ENCODE data around the gene LRRFIP1. TPM values are rescaled to one million over a fixed set of nuclear protein-coding genes. Genes with fewer than 3 reads are reported as not detected.

LRRFIP1 gene
- total RNA-seq, 1 donor from 2014 or later, result 37.1 TPM

DNA sequence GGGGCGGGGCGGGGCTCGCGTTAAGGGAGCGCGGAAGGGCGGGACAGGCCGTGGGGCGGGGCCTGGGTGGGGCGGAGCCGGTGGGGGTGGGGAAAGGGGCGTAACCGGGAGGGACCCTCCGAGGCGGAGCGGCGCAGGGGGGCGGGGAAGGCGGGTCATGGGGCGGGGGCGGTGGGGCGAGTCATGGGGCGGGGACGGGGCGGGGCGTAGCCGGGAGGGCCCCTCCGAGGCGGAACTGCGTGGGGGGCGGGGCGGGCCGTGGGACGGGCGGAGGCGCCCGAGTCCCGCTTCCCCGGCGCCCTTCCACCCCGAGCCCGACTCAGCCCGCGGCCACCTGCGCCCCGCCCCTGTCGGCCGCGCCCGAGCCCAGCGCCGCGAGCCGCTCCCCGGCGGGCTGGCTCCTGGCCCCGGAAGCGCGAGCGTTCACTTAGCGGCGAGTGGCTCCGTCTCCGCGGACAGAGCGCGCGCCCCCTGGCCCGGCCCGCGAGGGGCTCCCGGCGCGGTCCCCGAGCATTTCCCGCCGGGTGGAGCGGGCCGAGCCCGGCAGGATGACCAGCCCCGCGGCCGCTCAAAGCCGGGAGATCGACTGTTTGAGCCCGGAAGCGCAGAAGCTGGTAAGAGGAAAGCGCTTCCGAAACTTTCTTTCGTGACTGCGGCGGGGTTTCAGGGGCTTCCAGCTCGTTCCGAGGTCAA, 64.7 kb downstream of the LRRFIP1 start:
- H3K27ac Mint-ChIP-seq (ENCODE audit: unreplicated experiment), result no peak overlapping the region
- peak overlapping the region; percentile 79 for H3K4me3 Mint-ChIP-seq
- peaks cover 40% of the 10 kb centered on the region for H3K4me1 Mint-ChIP-seq
- peak; percentile 94 for DNase-seq (ENCODE audit: low read depth, low spot score)
- TF ChIP-seq, protein P1, sequence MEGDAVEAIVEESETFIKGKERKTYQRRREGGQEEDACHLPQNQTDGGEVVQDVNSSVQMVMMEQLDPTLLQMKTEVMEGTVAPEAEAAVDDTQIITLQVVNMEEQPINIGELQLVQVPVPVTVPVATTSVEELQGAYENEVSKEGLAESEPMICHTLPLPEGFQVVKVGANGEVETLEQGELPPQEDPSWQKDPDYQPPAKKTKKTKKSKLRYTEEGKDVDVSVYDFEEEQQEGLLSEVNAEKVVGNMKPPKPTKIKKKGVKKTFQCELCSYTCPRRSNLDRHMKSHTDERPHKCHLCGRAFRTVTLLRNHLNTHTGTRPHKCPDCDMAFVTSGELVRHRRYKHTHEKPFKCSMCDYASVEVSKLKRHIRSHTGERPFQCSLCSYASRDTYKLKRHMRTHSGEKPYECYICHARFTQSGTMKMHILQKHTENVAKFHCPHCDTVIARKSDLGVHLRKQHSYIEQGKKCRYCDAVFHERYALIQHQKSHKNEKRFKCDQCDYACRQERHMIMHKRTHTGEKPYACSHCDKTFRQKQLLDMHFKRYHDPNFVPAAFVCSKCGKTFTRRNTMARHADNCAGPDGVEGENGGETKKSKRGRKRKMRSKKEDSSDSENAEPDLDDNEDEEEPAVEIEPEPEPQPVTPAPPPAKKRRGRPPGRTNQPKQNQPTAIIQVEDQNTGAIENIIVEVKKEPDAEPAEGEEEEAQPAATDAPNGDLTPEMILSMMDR (conservative IDR thresholded peaks at IDR 0.05), result no peak
- no peaks in the 10 kb centered on the region for H3K36me3 Mint-ChIP-seq (ENCODE audit: low read depth)
- H3K27me3 Mint-ChIP-seq (ENCODE audit: low read depth), result peaks cover 17% of the 10 kb centered on the region
- H3K9me3 Mint-ChIP-seq, result no peaks in the 10 kb centered on the region

DNA sequence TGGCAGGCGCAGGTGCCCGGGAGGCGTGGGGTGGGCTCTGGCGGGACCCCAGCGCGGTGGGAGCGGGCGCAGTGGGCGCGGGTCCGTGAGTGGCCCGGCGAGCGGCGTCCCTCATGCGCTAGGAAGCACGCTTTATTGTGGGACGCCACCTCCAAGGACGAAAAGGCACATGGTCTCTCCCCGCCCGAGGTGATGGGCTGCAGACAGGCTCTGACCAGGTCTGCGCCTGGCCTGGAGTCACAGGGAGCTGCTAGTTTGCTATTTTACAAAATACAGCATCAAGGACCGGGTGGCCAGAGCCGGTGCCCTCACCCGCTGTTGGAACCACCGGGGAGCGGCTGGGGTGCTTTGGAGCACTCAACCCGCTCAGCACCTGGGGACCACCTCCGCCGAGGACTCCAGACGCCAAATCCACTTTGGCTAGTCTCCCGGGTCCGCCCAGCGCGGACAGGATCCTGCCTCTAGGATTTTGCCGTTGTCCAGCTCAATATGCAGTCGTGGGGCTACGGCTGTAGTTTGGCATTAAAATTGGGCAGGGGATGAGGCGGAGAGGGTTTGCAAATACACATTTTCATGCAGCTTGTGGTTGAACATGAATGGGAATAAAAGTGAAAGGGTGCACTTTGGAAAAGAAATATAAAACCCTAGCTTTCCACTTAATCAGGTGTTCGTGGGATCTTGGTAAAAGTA, 65.4 kb downstream of the LRRFIP1 start:
- Mint-ChIP-seq H3K4me1 (peaks cover 42% of the 10 kb centered on the region), H3K36me3 (ENCODE audit: low read depth) (no peaks in the 10 kb centered on the region), H3K27ac (ENCODE audit: unreplicated experiment) (no peak overlapping the region), H3K4me3 (peak overlapping the region; percentile 79), H3K9me3 (no peaks in the 10 kb centered on the region), H3K27me3 (ENCODE audit: low read depth) (peaks cover 17% of the 10 kb centered on the region)
- DNase-seq (ENCODE audit: low read depth, low spot score), result no peak
- TF ChIP-seq, protein P1 (conservative IDR thresholded peaks at IDR 0.05), result no peak

DNA sequence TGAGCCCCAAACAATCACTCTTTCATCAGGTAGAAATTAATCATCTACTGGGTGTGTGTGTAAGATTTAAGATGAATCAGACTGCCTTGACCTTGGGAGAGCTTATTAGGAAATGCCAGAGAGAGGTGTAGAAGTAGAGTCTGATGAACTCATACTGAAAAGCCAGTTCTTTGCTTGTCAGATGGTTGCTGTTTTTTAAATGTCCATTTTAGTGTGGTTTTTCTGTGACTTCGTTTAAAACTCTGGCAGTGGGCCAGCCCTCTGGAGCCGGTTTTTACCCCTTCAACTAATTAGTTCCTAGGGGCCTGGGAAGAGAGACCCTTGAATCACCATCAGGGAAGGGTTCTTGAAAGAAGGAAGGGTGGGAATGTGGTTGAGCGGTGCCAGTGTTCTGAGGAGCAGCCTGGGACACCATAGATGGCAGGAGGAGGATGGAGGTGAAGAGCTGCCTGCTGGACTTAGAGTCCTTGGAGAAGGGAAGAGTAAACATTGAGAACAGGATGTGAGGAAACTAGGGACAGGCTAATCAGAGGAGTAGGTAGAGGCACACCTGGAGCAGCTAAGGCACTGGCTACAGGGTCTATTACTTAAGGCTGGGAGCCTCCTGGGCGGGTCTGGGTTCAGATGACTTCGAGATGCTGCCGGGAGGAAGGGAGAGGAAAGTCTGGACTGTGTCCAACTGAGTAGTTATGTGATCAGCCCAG, 66.1 kb downstream of the LRRFIP1 start:
- peaks cover 40% of the 10 kb centered on the region for H3K4me1 Mint-ChIP-seq
- no peak overlapping the region for H3K27ac Mint-ChIP-seq (ENCODE audit: unreplicated experiment)

DNA sequence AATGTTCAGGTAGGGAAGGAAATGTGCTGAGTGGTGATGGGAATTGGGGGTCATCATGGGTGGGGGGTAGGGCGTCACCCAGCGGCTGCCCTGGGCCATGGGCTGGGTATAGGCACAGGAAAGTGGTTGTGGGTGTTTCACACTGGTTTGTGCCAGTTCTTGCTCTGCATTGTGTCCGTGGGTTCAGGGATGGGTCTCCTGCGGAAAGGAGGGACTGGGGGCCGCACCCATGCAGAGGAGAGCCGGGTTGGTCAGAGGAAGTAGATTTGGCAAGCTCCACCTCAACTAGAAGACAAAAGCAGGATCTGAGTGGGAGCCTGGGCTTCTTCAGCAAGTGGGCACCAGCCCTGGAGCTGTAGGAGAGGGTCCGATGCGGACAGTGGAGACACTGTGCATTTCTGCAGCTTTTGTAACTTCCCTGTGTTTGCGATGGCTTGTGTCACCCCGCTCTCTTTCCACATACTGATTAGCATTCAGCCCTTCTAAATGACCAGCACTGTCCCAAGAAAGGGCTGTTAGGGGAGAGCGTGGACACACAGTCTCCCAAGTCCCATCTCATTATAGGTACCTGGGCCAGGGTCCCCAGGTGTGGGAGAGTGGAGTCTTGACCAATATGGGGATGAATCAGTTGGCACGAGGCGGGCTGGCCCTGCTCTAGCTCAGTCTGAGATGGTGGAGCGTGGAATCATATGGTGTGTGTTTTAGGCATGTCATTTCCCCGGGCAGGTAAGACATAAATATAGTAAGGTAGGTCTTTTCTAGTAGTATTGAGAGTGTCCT, 67.2 kb downstream of the LRRFIP1 start:
- Mint-ChIP-seq H3K9me3 (no peaks in the 10 kb centered on the region), H3K4me1 (peaks cover 46% of the 10 kb centered on the region), H3K4me3 (peak overlapping the region; percentile 79), H3K27me3 (ENCODE audit: low read depth) (peaks cover 17% of the 10 kb centered on the region), H3K27ac (ENCODE audit: unreplicated experiment) (no peak overlapping the region), H3K36me3 (ENCODE audit: low read depth) (no peaks in the 10 kb centered on the region)
- no peak for DNase-seq (ENCODE audit: low read depth, low spot score)
- TF ChIP-seq, protein P1 (conservative IDR thresholded peaks at IDR 0.05), result no peak

More for the DNA sequence above, 66.1 kb downstream of the LRRFIP1 start:
- DNase-seq (ENCODE audit: low read depth, low spot score), result no peak
- no peaks in the 10 kb centered on the region for H3K9me3 Mint-ChIP-seq
- peaks cover 17% of the 10 kb centered on the region for H3K27me3 Mint-ChIP-seq (ENCODE audit: low read depth)
- TF ChIP-seq, protein P1 (conservative IDR thresholded peaks at IDR 0.05), result no peak
- H3K36me3 Mint-ChIP-seq (ENCODE audit: low read depth), result no peaks in the 10 kb centered on the region
- H3K4me3 Mint-ChIP-seq, result peak overlapping the region; percentile 79

DNA sequence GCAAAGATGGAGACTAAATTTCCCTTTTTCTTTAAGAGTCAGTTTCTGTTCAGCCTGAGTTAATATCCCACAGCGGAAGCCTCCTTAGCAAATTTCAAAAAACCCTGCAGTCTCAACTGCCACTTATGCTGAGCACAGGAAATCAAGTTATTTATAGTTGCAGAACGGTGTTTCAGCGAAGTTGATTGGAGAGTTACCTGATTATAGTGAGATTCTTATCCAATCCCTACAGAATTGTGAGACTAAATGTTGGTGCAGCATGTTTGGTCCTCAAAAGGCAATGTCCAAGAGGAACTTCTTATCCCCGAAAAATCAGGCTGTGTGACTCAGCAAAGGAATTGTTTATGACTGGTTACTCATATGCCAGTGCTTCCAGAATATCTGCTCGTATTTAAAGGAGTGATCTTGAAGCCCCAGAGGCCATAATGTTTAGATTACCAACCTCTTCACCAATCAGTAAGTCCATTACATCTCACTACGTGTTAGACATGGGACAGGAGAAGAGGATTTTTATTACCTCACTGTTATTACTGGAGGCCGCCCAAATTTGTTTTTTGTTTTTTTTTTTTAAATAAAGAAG, 67.9 kb downstream of the LRRFIP1 start:
- peak overlapping the region; percentile 79 for H3K4me3 Mint-ChIP-seq
- H3K27me3 Mint-ChIP-seq (ENCODE audit: low read depth), result peaks cover 17% of the 10 kb centered on the region
- no peaks in the 10 kb centered on the region for H3K9me3 Mint-ChIP-seq
- DNase-seq (ENCODE audit: low read depth, low spot score), result no peak
- TF ChIP-seq, protein P1 (conservative IDR thresholded peaks at IDR 0.05), result no peak
- no peak overlapping the region for H3K27ac Mint-ChIP-seq (ENCODE audit: unreplicated experiment)
- no peaks in the 10 kb centered on the region for H3K36me3 Mint-ChIP-seq (ENCODE audit: low read depth)
- peaks cover 48% of the 10 kb centered on the region for H3K4me1 Mint-ChIP-seq

Data from neural crest cell (in vitro differentiated cells).